CD4-positive, alpha-beta memory T cell (primary cell): ENCODE results near the gene DIPK1B. TPM values are rescaled to one million over a fixed set of nuclear protein-coding genes. Genes with fewer than 3 reads are reported as not detected.
A peak's percentile ranks its signal among the peaks of the same experiment; 100 is the strongest.

Source experiments
- CTCF ChIA-PET: fragments of 350-600 bp; sonication (Branson Sonifier 250); formaldehyde crosslinking; loops from one replicate; lab custom pipeline; 2021; ENCODE audit warnings: inconsistent platforms; ENCODE audit not compliant: partially characterized antibody; lab: Charles Lee
- POLR2A ChIA-PET: fragments of 350-600 bp; sonication (Branson Sonifier 250); formaldehyde crosslinking; loops from one replicate; lab custom pipeline; 2021; ENCODE audit not compliant: partially characterized antibody; lab: Charles Lee
- DNase-seq, 5 donors: peaks; one replicate each; pipeline versions ENCODE4 v3.0.0 to v3.0.0-alpha.2; 2020 to 2022; ENCODE audit warnings: mixed read lengths in 1 of 5
- H3K27ac ChIP-seq: one replicate; pipeline ENCODE4 v1.7.0; 2013; ENCODE audit warnings: low read depth, low read length
- H3K27me3 ChIP-seq: 2 replicates; pipeline ENCODE4 v1.7.0; 2013; ENCODE audit warnings: mild to moderate bottlenecking, low read length, moderate library complexity; ENCODE audit not compliant: insufficient read depth
- H3K36me3 ChIP-seq: 2 replicates; pipeline ENCODE4 v1.7.0; 2013; ENCODE audit warnings: mild to moderate bottlenecking, low read length, moderate library complexity; ENCODE audit not compliant: insufficient read depth
- H3K4me1 ChIP-seq: 2 replicates; pipeline ENCODE4 v1.7.0; 2013; ENCODE audit warnings: mild to moderate bottlenecking, low read length, moderate library complexity; ENCODE audit not compliant: insufficient read depth
- H3K4me3 ChIP-seq, 2 donors: one replicate each; pipeline ENCODE4 v1.7.0; 2013; ENCODE audit warnings: low read length in 2 of 2, mild to moderate bottlenecking in 1 of 2
- H3K9me3 ChIP-seq, 2 donors: one replicate each; pipeline ENCODE4 v1.7.0; 2013; ENCODE audit warnings: low read length in 2 of 2, control low read depth in 1 of 2; ENCODE audit not compliant: control insufficient read depth in 1 of 2
- H3K27ac Mint-ChIP-seq, 7 donors: one replicate each; pipeline ENCODE4 v1.8.0; 2020 to 2021; ENCODE audit warnings: mixed read lengths in 7 of 7, mild to moderate bottlenecking in 6 of 7, inconsistent platforms in 3 of 7, moderate library complexity in 3 of 7
- H3K27me3 Mint-ChIP-seq, 2 donors: one replicate each; pipeline ENCODE4 v1.8.0; 2020 to 2021; ENCODE audit warnings: mixed read lengths in 2 of 2
- H3K36me3 Mint-ChIP-seq, 2 donors: one replicate each; pipeline ENCODE4 v1.8.0; 2020 to 2021; ENCODE audit warnings: mixed read lengths in 2 of 2, inconsistent platforms in 1 of 2, mild to moderate bottlenecking in 1 of 2
- H3K4me1 Mint-ChIP-seq, 4 donors: one replicate each; pipeline ENCODE4 v1.8.0; 2020 to 2021; ENCODE audit warnings: mixed read lengths in 4 of 4, mild to moderate bottlenecking in 1 of 4
- H3K4me3 Mint-ChIP-seq, 8 donors: one replicate each; pipeline ENCODE4 v1.8.0; 2020 to 2021; ENCODE audit warnings: mixed read lengths in 8 of 8, mild to moderate bottlenecking in 7 of 8, moderate library complexity in 6 of 8, inconsistent platforms in 3 of 8
- H3K9me3 Mint-ChIP-seq, 8 donors: one replicate each; pipeline ENCODE4 v1.8.0; 2020 to 2021; ENCODE audit warnings: mixed read lengths in 8 of 8, mild to moderate bottlenecking in 5 of 8, inconsistent platforms in 3 of 8, moderate library complexity in 1 of 8
- intact Hi-C: fragments of 100-400 bp; cut with micrococcal nuclease; formaldehyde crosslinking; loops from one replicate; pipeline ENCODE4 v1.15.1; 2023
- polyA plus RNA-seq, 2 donors: library from polyadenylated mRNA; unstranded; fragments of 300-500 nt; fragmentation: Illumina TruSeq; gene quantifications; one replicate each; pipeline ENCODE4 v1.2.3, GENCODE V29; 2021
- total RNA-seq, 2 experiments: library from RNA; stranded (reverse); gene quantifications; one replicate each; pipeline ENCODE4 v1.2.3, GENCODE V29; 2021

The DIPK1B gene
- total and polyA plus RNA-seq, 4 experiments from 2014 or later = not detected

DNA sequence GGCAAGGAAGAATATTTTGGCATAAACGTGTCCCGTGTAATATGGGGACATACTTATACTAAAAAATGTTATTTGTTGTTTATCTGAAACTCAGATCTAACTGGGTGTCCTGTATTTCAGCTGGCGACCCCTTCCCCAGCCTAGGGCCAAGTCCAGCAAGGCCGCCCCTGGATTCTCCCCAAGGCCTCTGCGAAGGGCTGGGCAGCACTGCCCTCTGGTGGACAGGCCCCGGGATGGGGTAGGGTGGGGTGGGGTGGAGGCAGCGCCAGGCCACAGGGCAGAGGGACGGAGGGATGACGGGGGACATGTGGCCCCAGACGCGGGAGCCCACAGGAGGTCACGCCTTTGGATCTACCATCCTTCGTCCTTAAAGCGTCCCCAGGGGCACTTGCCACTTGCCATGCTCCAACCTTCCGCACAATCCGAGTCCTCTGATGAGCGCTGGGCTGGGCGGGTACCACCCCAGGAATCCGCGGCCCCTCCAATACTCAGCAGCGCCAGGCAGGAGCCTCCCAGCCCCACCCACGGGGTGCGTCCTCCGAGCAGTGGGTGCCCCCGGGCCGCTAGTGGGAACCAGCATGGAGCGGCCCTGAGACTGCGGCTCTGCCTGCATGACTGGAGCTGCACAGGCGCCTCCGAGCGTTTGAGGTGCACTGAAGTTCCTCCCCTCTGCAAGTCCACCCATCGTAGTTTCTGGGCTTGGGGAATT is 18.1 kb upstream of the DIPK1B start:
- H3K4me3 ChIP-seq = no peak overlapping the region
- H3K27me3 Mint-ChIP-seq = peaks cover 0 to 11% of the 10 kb centered on the region in 2 donors
- H3K4me1 ChIP-seq = no peaks in the 10 kb centered on the region
- no peaks in the 10 kb centered on the region for H3K9me3 Mint-ChIP-seq
- H3K27ac Mint-ChIP-seq = no peak overlapping the region
- peaks cover 0 to 2% (median 0%) of the 10 kb centered on the region in 4 donors for H3K4me1 Mint-ChIP-seq
- H3K36me3 Mint-ChIP-seq = no peaks in the 10 kb centered on the region
- no peaks in the 10 kb centered on the region for H3K27me3 ChIP-seq
- CTCF ChIA-PET = interaction anchor here (1.6 kb wide), 1 partner anchor 156 kb away, joined by 3 read pairs; no protein-coding TSS in a partner anchor
- H3K9me3 ChIP-seq = no peaks in the 10 kb centered on the region
- H3K36me3 ChIP-seq = no peaks in the 10 kb centered on the region
- H3K4me3 Mint-ChIP-seq = no peak overlapping the region
- POLR2A ChIA-PET = no interaction called here
- intact Hi-C loops = no loop called here
- no peak overlapping the region for H3K27ac ChIP-seq
- DNase-seq = no peak

DNA sequence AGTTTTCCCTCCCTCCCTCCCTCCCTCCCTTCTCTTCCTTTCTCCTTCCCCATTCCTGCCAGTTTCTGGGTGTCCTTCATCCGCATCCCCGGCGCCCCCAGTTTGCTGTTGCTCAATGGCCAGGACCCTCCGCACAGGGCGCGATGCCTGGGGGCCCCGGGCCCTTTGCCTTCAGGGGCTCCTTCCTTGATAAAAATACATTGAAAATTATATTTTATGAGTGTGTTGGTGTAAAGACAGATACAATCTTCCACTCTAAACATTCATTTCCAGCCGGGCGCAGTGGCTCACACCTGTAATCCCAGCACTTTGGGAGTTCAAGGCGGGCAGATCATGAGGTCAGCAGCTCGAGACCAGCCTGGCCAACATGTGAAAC is 17.5 kb upstream of the DIPK1B start:
- no peak for DNase-seq
- H3K27ac Mint-ChIP-seq = no peak overlapping the region
- Histone ChIP-seq H3K9me3 (no peaks in the 10 kb centered on the region), H3K36me3 (no peaks in the 10 kb centered on the region), H3K27ac (no peak overlapping the region), H3K4me1 (no peaks in the 10 kb centered on the region), H3K4me3 (no peak overlapping the region), H3K27me3 (no peaks in the 10 kb centered on the region)
- H3K4me1 Mint-ChIP-seq = peaks cover 0 to 2% (median 0%) of the 10 kb centered on the region in 4 donors
- intact Hi-C loops = no loop called here
- H3K9me3 Mint-ChIP-seq = no peaks in the 10 kb centered on the region
- H3K36me3 Mint-ChIP-seq = no peaks in the 10 kb centered on the region
- H3K27me3 Mint-ChIP-seq = peaks cover 0 to 11% of the 10 kb centered on the region in 2 donors
- ChIA-PET POLR2A (no interaction called here), CTCF (interaction anchor here (1.6 kb wide), 1 partner anchor 157 kb away, joined by 3 read pairs; no protein-coding TSS in a partner anchor)
- no peak overlapping the region for H3K4me3 Mint-ChIP-seq

DNA sequence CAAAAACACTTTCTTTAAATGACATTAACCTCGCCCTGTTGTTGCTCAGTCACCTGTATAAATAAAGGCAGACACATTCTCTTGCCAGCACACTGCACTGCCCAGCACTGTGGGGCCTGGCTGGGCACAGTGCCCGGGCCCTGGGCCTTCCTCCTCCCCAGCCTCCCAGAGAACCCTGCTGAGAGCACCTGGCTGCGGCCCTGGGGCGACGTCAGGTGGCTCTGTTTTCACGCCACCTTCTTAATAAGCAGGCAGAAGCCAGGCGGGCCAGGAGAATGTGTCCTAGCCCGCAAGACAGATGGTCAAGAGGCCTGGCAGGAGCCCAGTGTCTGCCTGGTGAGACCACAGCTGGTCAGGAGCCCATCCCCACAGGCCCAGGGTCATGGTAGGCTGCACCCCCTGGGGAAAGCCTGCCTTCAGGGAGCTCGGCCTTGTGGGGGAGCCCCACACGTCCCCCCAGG is 16.9 kb upstream of the DIPK1B start:
- no peak overlapping the region for H3K27ac Mint-ChIP-seq
- H3K4me1 Mint-ChIP-seq = peaks cover 2 to 6% (median 3%) of the 10 kb centered on the region in 4 donors
- no peak for DNase-seq
- intact Hi-C loops = no loop called here
- H3K27me3 Mint-ChIP-seq = peaks cover 0 to 12% of the 10 kb centered on the region in 2 donors
- Histone ChIP-seq H3K4me1 (peaks cover 4% of the 10 kb centered on the region), H3K27me3 (no peaks in the 10 kb centered on the region), H3K27ac (no peak overlapping the region), H3K4me3 (no peak overlapping the region), H3K9me3 (no peaks in the 10 kb centered on the region), H3K36me3 (no peaks in the 10 kb centered on the region)
- POLR2A ChIA-PET = no interaction called here
- H3K4me3 Mint-ChIP-seq = no peak overlapping the region
- H3K36me3 Mint-ChIP-seq = no peaks in the 10 kb centered on the region
- CTCF ChIA-PET = interaction anchor here (1.6 kb wide), 1 partner anchor 157 kb away, joined by 3 read pairs; no protein-coding TSS in a partner anchor
- no peaks in the 10 kb centered on the region for H3K9me3 Mint-ChIP-seq

DNA sequence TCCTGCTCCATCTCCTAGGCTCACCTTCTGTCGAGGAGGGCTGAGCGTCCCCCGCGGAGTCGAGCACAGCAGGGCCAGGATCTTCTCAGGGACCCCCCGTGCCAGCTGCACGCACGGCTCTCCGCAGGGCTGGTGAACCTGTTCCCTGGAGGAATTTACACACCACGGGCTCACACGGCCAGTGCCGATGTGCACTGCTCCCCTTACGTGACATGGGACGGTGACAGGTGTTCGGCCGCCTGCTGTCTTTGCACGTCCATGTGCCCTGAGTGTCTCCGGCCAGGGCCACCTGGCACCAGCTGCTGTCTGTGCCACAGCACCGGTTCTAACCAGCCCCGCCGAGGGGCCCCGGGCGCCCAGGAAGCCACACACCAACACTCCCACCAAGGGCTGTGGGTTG is 16.4 kb upstream of the DIPK1B start:
- ChIA-PET CTCF (interaction anchor here (1.6 kb wide), 1 partner anchor 158 kb away, joined by 3 read pairs; no protein-coding TSS in a partner anchor), POLR2A (no interaction called here)
- no peaks in the 10 kb centered on the region for H3K9me3 ChIP-seq
- H3K27me3 ChIP-seq = no peaks in the 10 kb centered on the region
- intact Hi-C loops = no loop called here
- no peak overlapping the region for H3K4me3 Mint-ChIP-seq
- no peaks in the 10 kb centered on the region for H3K36me3 ChIP-seq
- H3K4me1 Mint-ChIP-seq = peaks cover 3 to 11% (median 7%) of the 10 kb centered on the region in 4 donors
- H3K27me3 Mint-ChIP-seq = peaks cover under 1 to 13% of the 10 kb centered on the region in 2 donors
- no peaks in the 10 kb centered on the region for H3K9me3 Mint-ChIP-seq
- DNase-seq = no peak
- peaks cover 9% of the 10 kb centered on the region for H3K4me1 ChIP-seq
- H3K27ac Mint-ChIP-seq = no peak overlapping the region
- H3K36me3 Mint-ChIP-seq = no peaks in the 10 kb centered on the region
- H3K4me3 ChIP-seq = no peak overlapping the region
- H3K27ac ChIP-seq = no peak overlapping the region

DNA sequence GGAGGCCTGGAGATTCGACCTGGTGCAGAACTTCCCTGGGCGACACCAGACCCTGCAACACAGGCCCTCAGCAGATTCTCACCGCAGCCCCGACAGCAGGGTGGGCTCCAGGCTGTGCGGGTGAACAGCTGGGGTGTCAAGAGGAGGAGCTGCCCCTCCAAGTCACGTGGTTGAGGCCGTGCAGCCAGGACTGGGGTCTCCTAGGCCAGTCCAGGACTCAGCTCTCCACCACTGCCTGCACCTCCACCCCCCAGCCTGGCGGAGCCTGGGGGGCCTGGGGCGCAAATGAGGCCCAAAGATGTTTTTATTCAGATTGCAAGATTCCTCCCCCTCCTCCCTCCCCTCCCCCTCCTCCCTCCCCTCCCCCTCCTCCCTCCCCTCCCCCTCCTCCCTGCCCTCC is 15.9 kb upstream of the DIPK1B start:
- Mint-ChIP-seq H3K9me3 (no peaks in the 10 kb centered on the region), H3K4me1 (peaks cover 5 to 16% (median 12%) of the 10 kb centered on the region in 4 donors), H3K27me3 (peaks cover 2 to 17% of the 10 kb centered on the region in 2 donors), H3K36me3 (no peaks in the 10 kb centered on the region), H3K4me3 (no peak overlapping the region), H3K27ac (no peak overlapping the region)
- Histone ChIP-seq H3K4me3 (no peak overlapping the region), H3K27ac (no peak overlapping the region), H3K4me1 (peaks cover 15% of the 10 kb centered on the region), H3K9me3 (no peaks in the 10 kb centered on the region), H3K27me3 (no peaks in the 10 kb centered on the region), H3K36me3 (no peaks in the 10 kb centered on the region)
- intact Hi-C loops = no loop called here
- no peak for DNase-seq
- ChIA-PET CTCF (no interaction called here), POLR2A (no interaction called here)

DNA sequence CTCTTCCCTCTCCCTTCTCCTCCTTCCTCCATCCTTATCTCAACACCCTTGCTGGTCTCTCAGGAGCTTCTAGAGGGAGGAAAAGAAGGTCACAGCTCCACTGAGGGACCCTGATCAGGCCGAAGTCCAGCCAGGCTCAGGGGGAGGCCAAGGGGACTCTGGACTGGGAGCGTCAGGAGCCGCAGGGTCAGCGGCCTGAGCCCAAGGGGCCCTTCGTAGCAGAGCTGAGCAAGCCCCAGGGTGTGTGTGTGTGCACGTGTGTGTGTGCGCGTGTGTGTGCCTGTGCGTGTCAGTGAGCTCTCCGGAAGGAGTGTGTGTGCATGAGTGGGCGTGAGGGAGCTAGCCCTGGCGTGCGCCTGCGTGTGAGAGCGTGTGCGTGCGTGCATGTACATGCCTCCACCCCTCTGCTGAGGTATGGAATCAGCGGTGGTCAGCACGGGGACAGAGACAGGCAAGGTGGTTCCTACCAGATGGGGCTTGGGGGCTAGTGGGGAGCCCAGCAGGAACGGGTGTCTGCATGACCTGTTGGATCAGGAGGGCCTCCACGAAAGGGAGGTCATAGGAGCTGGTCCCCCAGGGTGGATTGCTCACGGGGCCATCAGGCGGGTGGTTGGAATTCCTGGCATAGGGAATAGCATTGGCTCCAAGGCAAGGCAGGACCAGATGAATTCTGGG is 15.1 kb upstream of the DIPK1B start:
- DNase-seq = no peak
- no peaks in the 10 kb centered on the region for H3K36me3 Mint-ChIP-seq
- no peak overlapping the region for H3K4me3 ChIP-seq
- H3K4me1 ChIP-seq = peaks cover 18% of the 10 kb centered on the region
- peak overlapping the region in 1 of 7 donors; percentile 38 for H3K27ac Mint-ChIP-seq
- H3K9me3 ChIP-seq = no peaks in the 10 kb centered on the region
- H3K9me3 Mint-ChIP-seq = no peaks in the 10 kb centered on the region
- no peak overlapping the region for H3K4me3 Mint-ChIP-seq
- H3K36me3 ChIP-seq = no peaks in the 10 kb centered on the region
- POLR2A ChIA-PET = no interaction called here
- H3K27ac ChIP-seq = no peak overlapping the region
- intact Hi-C loops = no loop called here
- peaks cover 2 to 17% of the 10 kb centered on the region in 2 donors for H3K27me3 Mint-ChIP-seq
- H3K4me1 Mint-ChIP-seq = peaks cover 5 to 20% (median 14%) of the 10 kb centered on the region in 4 donors
- CTCF ChIA-PET = no interaction called here
- no peaks in the 10 kb centered on the region for H3K27me3 ChIP-seq

DNA sequence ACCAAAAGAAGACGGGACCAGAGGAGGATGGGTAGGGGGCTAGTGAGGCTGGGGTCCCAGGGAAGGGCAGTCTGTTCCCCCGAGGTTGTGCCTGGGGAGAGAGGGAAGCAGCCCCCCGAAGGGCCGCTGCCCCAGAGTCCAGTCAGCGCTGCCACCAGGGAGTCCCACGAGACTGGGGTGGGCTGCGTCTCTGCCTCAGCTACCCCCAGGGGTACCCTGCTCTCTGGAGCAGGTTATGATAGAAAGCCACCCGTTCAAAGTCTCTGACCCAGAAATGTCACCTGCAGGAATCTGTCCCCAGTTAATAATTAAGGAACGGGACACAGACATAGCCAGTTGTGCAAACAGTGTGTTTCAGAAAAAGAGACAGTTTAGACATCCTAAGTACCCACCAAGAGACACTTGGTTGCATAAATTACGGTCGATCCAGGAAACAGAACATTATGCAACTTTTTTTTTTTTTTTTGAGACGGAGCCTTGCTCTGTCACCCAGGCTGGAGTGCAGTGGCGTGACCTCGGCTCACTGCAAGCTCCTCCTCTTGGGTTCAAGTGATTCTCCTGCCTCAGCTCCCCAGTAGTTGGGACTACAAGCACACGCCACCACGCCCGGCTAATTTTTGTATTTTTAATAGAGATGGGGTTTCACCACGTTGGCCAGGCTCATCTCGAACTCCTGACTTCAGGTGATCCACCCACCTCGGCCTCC is 14.4 kb upstream of the DIPK1B start:
- no peak overlapping the region for H3K4me3 ChIP-seq
- ChIA-PET CTCF (no interaction called here), POLR2A (no interaction called here)
- Mint-ChIP-seq H3K36me3 (no peaks in the 10 kb centered on the region), H3K27me3 (peaks cover 2 to 17% of the 10 kb centered on the region in 2 donors), H3K27ac (no peak overlapping the region), H3K9me3 (no peaks in the 10 kb centered on the region), H3K4me1 (peaks cover 5 to 20% (median 14%) of the 10 kb centered on the region in 4 donors), H3K4me3 (no peak overlapping the region)
- H3K9me3 ChIP-seq = no peaks in the 10 kb centered on the region
- peaks cover 18% of the 10 kb centered on the region for H3K4me1 ChIP-seq
- H3K27me3 ChIP-seq = no peaks in the 10 kb centered on the region
- no peak for DNase-seq
- H3K36me3 ChIP-seq = no peaks in the 10 kb centered on the region
- intact Hi-C loops = no loop called here
- H3K27ac ChIP-seq = no peak overlapping the region
